ENCODE data around the gene F11R. TPM values are rescaled to one million over a fixed set of nuclear protein-coding genes. Genes with fewer than 3 reads are reported as not detected.

F11R gene
- total RNA-seq = 2.2 and 2.5 TPM in 2 replicates

DNA sequence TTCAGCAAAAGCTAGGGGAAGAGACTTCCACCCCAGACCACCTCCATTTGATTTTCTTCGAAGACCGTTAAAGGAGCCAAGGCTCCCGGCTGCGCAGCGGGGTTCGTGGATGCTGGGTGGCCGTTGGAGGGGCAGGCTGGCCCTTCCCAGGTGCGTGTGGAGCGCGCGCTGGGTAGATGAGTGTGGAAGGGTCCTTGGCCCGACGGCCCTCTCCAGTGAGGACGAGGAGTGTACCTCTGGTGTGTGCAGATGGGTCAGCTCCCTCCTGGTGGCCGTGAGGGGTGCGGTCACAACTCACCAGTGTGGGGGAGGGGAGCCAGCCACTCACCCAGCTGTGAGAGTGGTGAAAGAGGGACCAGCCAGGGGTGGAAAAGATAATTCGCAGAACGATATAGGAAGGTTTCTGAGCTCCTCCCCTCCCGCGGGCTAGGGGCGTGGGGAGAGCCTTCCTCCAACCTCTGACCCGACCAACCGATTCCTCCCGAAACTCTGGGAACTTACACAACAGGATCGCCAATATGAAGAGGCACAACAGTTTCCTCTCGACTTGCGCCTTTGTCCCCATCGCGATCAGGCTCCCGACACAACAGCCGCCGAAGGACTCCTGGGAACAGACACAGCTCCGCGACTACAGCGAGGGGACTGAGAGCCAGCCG lies at the start of gene F11R:
Gene F11R, minus strand, starts transcription at position 644 of the 656 bp plus-strand sequence. Its CDS starts 79 bp downstream, at position 565.

GRCh38 chr1:161069731-161070270 lies 48.8 kb upstream of the F11R start, which contains the start of gene ARHGAP30:
ARHGAP30 (minus strand) TSS chr1:161069891; CDS start chr1:161069624, 267 bp downstream.

DNA sequence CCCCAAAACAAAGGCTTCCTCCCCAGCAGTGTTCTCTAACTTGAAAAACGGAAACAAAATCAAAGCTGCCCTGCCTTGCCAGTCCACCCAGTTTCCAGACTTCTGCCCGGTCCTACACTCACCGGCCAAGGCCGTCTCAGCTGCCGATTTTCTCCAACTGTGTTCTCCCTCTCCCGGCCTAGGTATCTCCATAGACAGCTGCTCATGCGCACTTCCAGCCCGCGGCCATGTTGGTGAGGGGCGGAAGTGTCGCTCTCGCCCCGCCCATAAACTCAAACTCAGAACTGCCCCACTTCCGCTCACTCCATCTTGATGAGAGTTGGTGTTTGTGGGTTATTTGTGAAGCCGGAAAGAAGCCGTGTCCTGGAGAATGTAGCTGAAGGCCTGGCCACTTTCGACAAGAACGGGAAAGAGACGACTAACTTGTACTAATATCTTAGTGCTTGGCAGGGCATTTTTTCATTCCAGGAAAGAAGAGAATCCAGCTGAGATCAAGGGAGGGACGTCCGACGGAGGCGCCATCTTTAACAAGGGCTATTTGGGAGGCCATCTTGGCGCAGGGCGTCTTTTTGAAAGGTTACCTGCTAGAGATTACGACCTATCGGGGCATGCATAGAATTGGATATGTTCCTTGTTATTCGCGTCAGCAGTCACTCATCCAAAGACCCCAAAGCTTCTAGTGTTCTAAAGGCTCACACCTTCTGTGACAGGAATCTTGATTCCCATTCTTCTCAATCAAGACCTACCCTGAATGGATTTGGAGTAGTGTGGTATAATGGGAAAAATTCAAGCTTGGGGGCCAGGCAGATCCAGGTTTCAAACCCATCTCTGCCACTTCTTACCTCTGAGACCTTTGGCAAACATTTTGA lies 25.0 kb upstream of the F11R start, which contains the start of gene USF1:
Gene USF1, minus strand, starts transcription at position 242 of the 869 bp plus-strand sequence. CDS start 2,702 bp downstream, outside the sequence.

DNA sequence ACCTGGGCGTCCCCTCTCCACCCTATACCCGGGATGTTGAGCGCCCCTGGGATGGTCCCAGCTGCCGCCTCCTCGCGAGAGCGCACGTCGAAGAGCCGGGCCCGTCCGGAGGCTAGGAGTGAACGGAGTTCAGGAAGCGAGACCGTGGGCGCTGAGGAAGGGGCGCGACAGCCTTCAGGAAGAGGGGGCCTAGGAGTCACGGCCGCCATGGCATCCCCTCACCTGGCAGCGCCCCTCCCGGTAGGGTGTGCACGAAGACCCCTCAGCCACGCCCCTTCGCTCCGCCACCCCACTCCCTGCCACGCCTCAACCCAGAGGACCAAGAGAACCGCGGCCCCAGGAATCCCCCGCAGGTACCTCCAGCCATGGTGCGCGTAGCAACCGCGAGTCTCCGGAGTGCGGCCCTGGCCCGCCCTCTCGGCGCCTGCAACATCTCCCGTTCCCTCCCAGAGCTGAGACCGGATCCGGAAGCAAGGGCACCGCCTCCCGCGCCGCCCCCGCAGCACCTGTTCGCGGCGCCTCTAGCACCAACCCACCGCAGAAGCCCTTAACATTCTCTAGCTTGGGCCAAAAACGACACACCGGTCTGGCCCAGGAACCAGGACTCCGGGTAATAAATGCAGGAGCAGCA lies 17.7 kb upstream of the F11R start, which contains the start of gene TSTD1:
Gene TSTD1, minus strand, starts transcription at position 442 of the 631 bp plus-strand sequence. Its CDS starts 75 bp downstream, at position 367.

DNA sequence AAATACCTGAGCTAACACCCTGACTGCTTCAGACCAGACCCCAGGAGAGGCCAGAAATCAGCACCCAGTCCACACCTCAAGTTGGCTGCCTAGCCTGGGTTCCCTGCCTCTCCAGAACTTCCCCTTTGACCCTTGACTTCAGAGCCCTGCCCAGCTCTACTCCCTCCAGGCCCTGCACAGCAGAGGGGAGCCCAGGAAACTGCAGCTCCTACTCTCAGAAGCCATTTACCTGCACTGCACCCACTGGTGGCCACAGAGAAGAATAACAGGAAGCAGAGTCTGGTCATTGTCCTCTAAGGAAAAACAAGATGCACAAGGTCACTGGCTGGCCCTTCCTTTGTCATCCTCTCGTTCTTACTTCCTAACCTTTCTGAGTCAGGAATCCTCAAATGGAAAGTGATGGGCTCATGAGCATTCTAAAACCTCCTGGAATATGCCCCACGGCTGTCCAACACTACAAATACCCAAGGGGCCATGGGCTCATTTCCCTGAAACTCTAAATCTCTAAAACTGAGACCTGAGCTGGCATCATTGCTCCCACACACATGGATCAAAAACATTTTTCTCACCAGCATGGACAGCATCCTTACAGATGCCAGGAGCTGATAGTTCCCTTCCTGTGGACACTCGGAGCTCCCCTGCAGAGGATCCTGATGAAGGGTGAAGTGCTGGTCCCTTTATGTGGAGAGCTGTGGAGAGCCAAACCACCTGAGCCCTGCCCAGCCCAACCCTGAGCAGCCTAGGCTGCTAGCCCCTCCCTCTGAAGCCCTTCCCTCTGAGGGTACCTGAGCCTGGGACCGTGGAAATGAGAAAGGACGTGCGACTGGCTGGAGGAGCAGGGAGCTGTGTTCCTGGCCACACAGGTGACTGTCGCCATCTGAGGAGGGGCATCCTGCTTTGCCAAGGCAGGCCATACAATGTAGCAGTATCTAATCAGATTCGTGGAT lies 66.5 kb downstream of the F11R start, which contains the start of gene ITLN2:
Gene ITLN2, minus strand, starts transcription at position 652 of the 947 bp plus-strand sequence. Its CDS starts 68 bp downstream, at position 584.

Other genes starting within 250 kb of the F11R start
- not detected in 2 replicates for gene LY9, start 225.0 kb downstream of the F11R start, total RNA-seq
- gene CD244, start 158.3 kb downstream of the F11R start, total RNA-seq = not detected in 2 replicates
- gene ITLN1, start 136.0 kb downstream of the F11R start, total RNA-seq = not detected in 2 replicates
- not detected in 2 replicates for gene ITLN2, start 66.3 kb downstream of the F11R start, total RNA-seq
- 0.60 and 15.4 TPM in 2 replicates for gene TSTD1, start 17.8 kb upstream of the F11R start, total RNA-seq
- 85.6 and 125 TPM in 2 replicates for gene USF1, start 24.8 kb upstream of the F11R start, total RNA-seq
- under 0.01 and 0.09 TPM in 2 replicates for gene ARHGAP30, start 48.7 kb upstream of the F11R start, total RNA-seq
- under 0.01 and 0.34 TPM in 2 replicates for gene NECTIN4, start 68.4 kb upstream of the F11R start, total RNA-seq
- gene KLHDC9, start 77.2 kb upstream of the F11R start, total RNA-seq = 2.0 and 2.3 TPM in 2 replicates
- 49.8 and 54.0 TPM in 2 replicates for gene PFDN2, start 96.9 kb upstream of the F11R start, total RNA-seq
- gene NIT1, start 97.0 kb upstream of the F11R start, total RNA-seq = 22.0 and 22.2 TPM in 2 replicates
- gene DEDD, start 111.5 kb upstream of the F11R start, total RNA-seq = 20.3 and 35.1 TPM in 2 replicates
- gene UFC1, start 132.8 kb upstream of the F11R start, total RNA-seq = 148 and 210 TPM in 2 replicates
- 4.8 and 5.5 TPM in 2 replicates for gene USP21, start 138.3 kb upstream of the F11R start, total RNA-seq
- gene PPOX, start 145.3 kb upstream of the F11R start, total RNA-seq = 8.9 and 12.6 TPM in 2 replicates
- gene B4GALT3, start 156.4 kb upstream of the F11R start, total RNA-seq = 9.9 and 11.3 TPM in 2 replicates
- gene ADAMTS4, start 177.9 kb upstream of the F11R start, total RNA-seq = 1.1 and 1.4 TPM in 2 replicates
- gene NDUFS2, start 181.2 kb upstream of the F11R start, total RNA-seq = 196 and 209 TPM in 2 replicates
- gene FCER1G, start 194.1 kb upstream of the F11R start, total RNA-seq = not detected in 2 replicates
- not detected in 2 replicates for gene APOA2, start 202.5 kb upstream of the F11R start, total RNA-seq
- 9.0 and 10.9 TPM in 2 replicates for gene TOMM40L, start 204.9 kb upstream of the F11R start, total RNA-seq
- not detected in 2 replicates for gene NR1I3, start 217.1 kb upstream of the F11R start, total RNA-seq
- not detected in 2 replicates for gene PCP4L1, start 237.6 kb upstream of the F11R start, total RNA-seq